Right cardiac atrium (tissue), 5 donors: ENCODE data around the gene CCDC194. TPM values are rescaled to one million over a fixed set of nuclear protein-coding genes. Genes with fewer than 3 reads are reported as not detected.

Source experiments
- ATAC-seq, 2 donors: fragments of 200-7000 bp; cut with Tn5 transposase; one replicate each; pipeline versions ENCODE4 v1.8.0 to v1.9.1; 2020; ENCODE audit warnings: moderate library complexity in 2 of 2, mild to moderate bottlenecking in 1 of 2
- DNase-seq, 3 donors: peaks; one replicate each; pipeline ENCODE4 v3.0.0-alpha.2; 2020
- H3K27ac ChIP-seq: one replicate; pipeline ENCODE4 v1.5.1; 2013; ENCODE audit warnings: mild to moderate bottlenecking, low read length, control low read depth, moderate library complexity
- H3K27me3 ChIP-seq: one replicate; pipeline ENCODE4 v1.6.1; 2013; ENCODE audit not compliant: control insufficient read depth, insufficient read depth
- H3K4me1 ChIP-seq: one replicate; pipeline ENCODE4 v1.6.1; 2013; ENCODE audit warnings: low read length; ENCODE audit not compliant: control insufficient read depth, insufficient read depth
- H3K4me3 ChIP-seq: one replicate; pipeline ENCODE4 v1.5.1; 2013; ENCODE audit warnings: low read length, control low read depth
- H3K9me3 ChIP-seq: one replicate; pipeline ENCODE4 v1.6.1; 2013; ENCODE audit warnings: low read length; ENCODE audit not compliant: control insufficient read depth
- WGBS: extraction: QIAGEN DNeasy Blood & Tissue Kit; methylation state at CpG from one replicate; pipeline ENCODE4 v1.1.7; 2013; 5-methylcytosine and 5-hydroxymethylcytosine counted together
- intact Hi-C, 4 donors: fragments of 100-400 bp; cut with DNase I; formaldehyde crosslinking; loops; one replicate each; pipeline versions ENCODE4 v1.11.0 to v1.14.0; 2022 to 2023
- polyA plus RNA-seq: library from polyadenylated mRNA; stranded (reverse); fragments of 200-250 nt; gene quantifications from one replicate; pipeline ENCODE4 v1.2.3, GENCODE V29; 2013
- total RNA-seq, 4 donors: library from RNA; stranded (reverse); fragmentation: NEBNext Ultra II Directional; extraction: Animal tissue kit (Norgen Biotek cat#: 25700); gene quantifications; one replicate each; pipeline ENCODE4 v1.2.1, GENCODE V29; 2021
- donor health status: healthy with polysubstance abuse.
- donor health status: DM: no; HTN: yes; CAD: no.
- donor health status: DM: no; HTN: no; CAD: no.
- donor health status: DM: no; HTN: yes; CAD: no; lungs with severe emphysema.
- donor health status: DM: yes; HTN: yes; CAD: no.

CCDC194 gene
- total and polyA plus RNA-seq, 5 donors: 0.43 TPM; not detected in 4

DNA sequence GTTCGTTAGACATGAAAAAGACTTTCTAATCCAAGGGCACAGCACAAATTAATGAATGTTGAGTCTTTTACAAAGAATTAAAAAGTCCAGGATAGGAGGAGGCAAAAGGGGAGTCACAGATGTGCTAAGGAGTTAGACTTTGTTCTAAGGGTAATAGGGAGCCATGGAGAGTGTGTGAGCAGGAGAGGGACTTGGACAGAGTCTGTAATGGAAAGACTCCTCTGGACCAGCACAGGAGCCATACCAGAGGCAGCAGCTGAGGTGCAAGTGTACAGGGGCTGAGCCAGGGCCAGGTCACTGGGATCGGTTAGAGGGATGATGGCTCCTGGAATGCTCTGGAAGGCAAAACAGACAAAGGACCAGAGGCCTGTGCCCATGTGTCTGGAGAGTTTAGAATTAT lies 46.1 kb downstream of the CCDC194 start:
- H3K27me3 ChIP-seq: no peaks in the 10 kb centered on the region
- ATAC-seq: no peak
- H3K9me3 ChIP-seq: no peaks in the 10 kb centered on the region
- DNase-seq: no peak
- H3K4me1 ChIP-seq: no peaks in the 10 kb centered on the region
- H3K27ac ChIP-seq: peak overlapping the region; percentile 49
- intact Hi-C loops: loop anchor here (2.0 to 5.0 kb wide), 4 partner anchors 39 to 509 kb away; partner anchors contain the start of gene RPL18A (in 1 of the 4)
- no peak overlapping the region for H3K4me3 ChIP-seq
- WGBS: 62% methylated on average over 2 of the region's 2 CpGs

DNA sequence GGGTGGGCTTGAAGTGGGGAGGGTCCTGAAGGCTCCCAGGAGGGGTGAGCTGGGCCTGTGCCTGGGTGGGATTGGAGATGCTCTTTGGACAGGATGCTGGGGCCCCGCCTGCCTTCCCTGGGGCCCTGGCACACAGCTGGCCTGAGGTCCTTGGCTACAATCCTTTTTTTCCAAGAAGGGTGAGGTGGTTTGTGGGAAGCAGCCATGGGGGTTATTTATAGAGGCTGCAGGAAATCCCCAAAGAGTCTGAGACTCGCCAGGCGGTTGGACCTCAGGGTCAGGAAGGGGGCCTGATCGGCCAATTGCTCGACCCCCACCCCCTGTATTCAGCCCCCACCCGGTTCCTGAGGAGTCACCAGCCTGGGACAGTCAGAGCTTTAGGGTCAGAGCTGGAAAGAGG lies 46.6 kb downstream of the CCDC194 start:
- peak; percentile 50 to 80 (median 71) for DNase-seq

DNA sequence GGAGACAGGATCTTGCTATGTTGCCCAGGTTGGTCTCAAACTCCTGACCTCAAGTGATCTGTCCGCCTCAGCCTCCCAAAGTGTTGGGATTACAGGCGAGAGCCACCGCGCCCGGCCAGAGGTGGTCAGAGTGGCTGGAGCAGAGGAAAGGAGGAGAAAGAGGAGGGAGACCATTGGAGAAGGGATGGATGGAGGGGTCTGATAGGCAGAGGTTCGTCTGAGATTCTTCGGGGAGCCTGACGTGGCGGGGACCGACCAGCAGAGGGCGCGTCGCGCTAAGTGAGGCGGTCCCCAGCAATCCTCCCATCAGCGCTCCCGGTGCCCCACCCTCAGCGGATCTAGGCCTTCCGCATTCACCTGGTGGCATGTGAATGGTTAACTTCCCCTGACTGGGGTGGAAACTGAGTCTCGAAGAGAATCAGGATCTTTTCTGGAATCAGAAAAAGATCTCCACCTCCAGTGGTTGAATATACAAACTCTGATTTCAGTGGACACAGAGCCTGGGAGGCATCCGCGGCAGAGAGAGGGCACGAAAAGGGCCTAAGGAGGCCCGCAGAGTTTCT lies 47.8 kb downstream of the CCDC194 start:
- H3K27me3 ChIP-seq: no peaks in the 10 kb centered on the region
- H3K9me3 ChIP-seq: no peaks in the 10 kb centered on the region
- H3K27ac ChIP-seq: no peak overlapping the region
- DNase-seq (peak; percentile 78 to 92 (median 92)), ATAC-seq (peak; percentile 73 to 75)
- intact Hi-C loops: loop anchor here (2.0 to 5.0 kb wide), 4 partner anchors 41 to 511 kb away; partner anchors contain the start of gene RPL18A (in 1 of the 4)
- no peaks in the 10 kb centered on the region for H3K4me1 ChIP-seq
- no peak overlapping the region for H3K4me3 ChIP-seq
- WGBS: 14% methylated on average over 24 of the region's 24 CpGs

More for the DNA sequence above, 46.6 kb downstream of the CCDC194 start:
- no peaks in the 10 kb centered on the region for H3K9me3 ChIP-seq
- no peak overlapping the region for H3K4me3 ChIP-seq
- peak; percentile 43 to 74 for ATAC-seq
- peak overlapping the region; percentile 25 for H3K27ac ChIP-seq
- H3K4me1 ChIP-seq: no peaks in the 10 kb centered on the region
- 18% methylated on average over 6 of the region's 6 CpGs for WGBS
- no peaks in the 10 kb centered on the region for H3K27me3 ChIP-seq
- intact Hi-C loops: loop anchor here (2.0 to 5.0 kb wide), 4 partner anchors 39 to 510 kb away; partner anchors contain the start of gene RPL18A (in 1 of the 4)

DNA sequence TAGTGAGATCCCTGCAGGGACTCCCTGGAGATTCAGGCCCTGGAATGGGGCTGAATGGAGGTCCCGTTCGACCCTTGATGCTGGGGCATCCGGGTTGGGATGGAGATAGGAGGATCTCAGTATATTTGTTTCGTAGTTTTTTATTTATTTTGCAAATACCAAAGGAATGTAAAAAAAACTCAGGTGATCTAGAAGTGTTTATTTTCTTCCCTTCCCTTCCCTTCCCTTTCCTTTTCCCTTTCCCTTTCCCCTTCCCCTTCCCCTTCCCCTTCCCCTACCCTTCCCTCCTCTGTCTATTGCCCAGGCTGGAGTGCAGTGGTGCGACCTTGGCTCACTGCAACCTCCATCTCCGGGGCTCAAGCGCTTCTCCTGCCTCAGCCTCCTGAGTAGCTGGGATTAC lies 52.2 kb downstream of the CCDC194 start:
- H3K27ac ChIP-seq: no peak overlapping the region
- H3K27me3 ChIP-seq: no peaks in the 10 kb centered on the region
- ATAC-seq (no peak), DNase-seq (no peak)
- intact Hi-C loops: no loop called here
- no peaks in the 10 kb centered on the region for H3K9me3 ChIP-seq
- no peaks in the 10 kb centered on the region for H3K4me1 ChIP-seq
- WGBS: 82% methylated on average over 7 of the region's 7 CpGs
- H3K4me3 ChIP-seq: no peak overlapping the region

DNA sequence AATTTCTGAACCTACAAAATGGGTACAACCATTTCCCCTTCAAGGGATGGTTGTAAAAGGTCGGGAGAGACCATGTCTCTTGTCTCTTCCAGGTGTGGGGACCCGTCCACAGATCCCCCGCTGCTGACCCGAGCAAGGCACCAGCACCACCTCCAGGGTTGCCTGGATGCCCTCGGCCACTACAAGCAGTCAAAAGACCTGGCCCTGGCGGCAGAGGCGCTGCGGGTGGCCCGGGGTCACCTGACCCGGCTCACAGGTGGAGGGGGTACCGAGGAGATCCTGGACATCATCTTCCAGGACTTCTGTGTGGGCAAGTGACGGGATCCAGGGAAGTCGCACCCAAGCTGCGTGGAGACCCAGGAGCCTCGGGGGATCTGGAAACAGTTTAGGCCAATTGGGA lies 52.6 kb downstream of the CCDC194 start:
- ATAC-seq: no peak
- WGBS: 92% methylated on average over 15 of the region's 15 CpGs

GRCh38 chr19:17340871-17341357 lies 53.1 kb downstream of the CCDC194 start:
- WGBS: 72% methylated on average over 17 of the region's 17 CpGs
- no peak for DNase-seq
- Histone ChIP-seq H3K4me1 (no peaks in the 10 kb centered on the region), H3K27ac (no peak overlapping the region), H3K9me3 (no peaks in the 10 kb centered on the region), H3K27me3 (no peaks in the 10 kb centered on the region), H3K4me3 (no peak overlapping the region)
- no peak for ATAC-seq
- intact Hi-C loops: no loop called here

More for the DNA sequence above, 52.6 kb downstream of the CCDC194 start:
- no peak overlapping the region for H3K27ac ChIP-seq
- no peaks in the 10 kb centered on the region for H3K9me3 ChIP-seq
- no peak overlapping the region for H3K4me3 ChIP-seq
- DNase-seq: no peak
- intact Hi-C loops: no loop called here
- no peaks in the 10 kb centered on the region for H3K4me1 ChIP-seq
- no peaks in the 10 kb centered on the region for H3K27me3 ChIP-seq

Other genes starting within 250 kb of the CCDC194 start
- gene USE1, start 178.8 kb downstream of the CCDC194 start, total RNA-seq: 10 to 100 TPM; 19.6 to 29.1 (median 27.7) TPM
- gene USE1, start 178.8 kb downstream of the CCDC194 start, polyA plus RNA-seq: 49.7 TPM
- 10 to 100 TPM; 16.5 to 27.8 (median 22.6) TPM for gene OCEL1, start 168.0 kb downstream of the CCDC194 start, total RNA-seq
- 37.5 TPM for gene OCEL1, start 168.0 kb downstream of the CCDC194 start, polyA plus RNA-seq
- gene NR2F6, start 148.3 kb downstream of the CCDC194 start, total RNA-seq: 10 to 100 TPM; 38.6 to 57.5 (median 45.7) TPM
- gene NR2F6, start 148.3 kb downstream of the CCDC194 start, polyA plus RNA-seq: 28.6 TPM
- 1 to 10 TPM; 2.7 to 5.6 (median 3.5) TPM for gene USHBP1, start 129.5 kb downstream of the CCDC194 start, total RNA-seq
- gene USHBP1, start 129.5 kb downstream of the CCDC194 start, polyA plus RNA-seq: 10.1 TPM
- 10 to 100 TPM; 70.0 to 80.6 (median 75.4) TPM for gene BABAM1, start 126.8 kb downstream of the CCDC194 start, total RNA-seq
- 80.7 TPM for gene BABAM1, start 126.8 kb downstream of the CCDC194 start, polyA plus RNA-seq
- under 1 TPM; 0.11 to 0.53 (median 0.21) TPM for gene ANKLE1, start 112.3 kb downstream of the CCDC194 start, total RNA-seq
- gene ANKLE1, start 112.3 kb downstream of the CCDC194 start, polyA plus RNA-seq: 0.18 TPM
- gene ABHD8, start 90.8 kb downstream of the CCDC194 start, total RNA-seq: 10 to 100 TPM; 12.7 to 17.0 (median 14.3) TPM
- gene ABHD8, start 90.8 kb downstream of the CCDC194 start, polyA plus RNA-seq: 15.8 TPM
- gene MRPL34, start 88.3 kb downstream of the CCDC194 start, total RNA-seq: 100 to 1,000 TPM; 131 to 180 (median 164) TPM
- 321 TPM for gene MRPL34, start 88.3 kb downstream of the CCDC194 start, polyA plus RNA-seq
- gene DDA1, start 84.6 kb downstream of the CCDC194 start, total RNA-seq: 10 to 100 TPM; 29.7 to 33.6 (median 30.8) TPM
- gene DDA1, start 84.6 kb downstream of the CCDC194 start, polyA plus RNA-seq: 92.5 TPM
- 10 to 100 TPM in 1 of 4 donors, 1 to 10 TPM in 3; 7.1 to 10.9 (median 8.7) TPM for gene ANO8, start 59.3 kb downstream of the CCDC194 start, total RNA-seq
- gene ANO8, start 59.3 kb downstream of the CCDC194 start, polyA plus RNA-seq: 7.8 TPM
- 10 to 100 TPM in 2 of 4 donors, 1 to 10 TPM in 2; 7.9 to 11.3 (median 10.3) TPM for gene GTPBP3, start 56.6 kb downstream of the CCDC194 start, total RNA-seq
- 8.4 TPM for gene GTPBP3, start 56.6 kb downstream of the CCDC194 start, polyA plus RNA-seq
- 100 to 1,000 TPM; 105 to 113 (median 108) TPM for gene PLVAP, start 16.9 kb downstream of the CCDC194 start, total RNA-seq
- 81.7 TPM for gene PLVAP, start 16.9 kb downstream of the CCDC194 start, polyA plus RNA-seq
- gene BST2, start 11.4 kb upstream of the CCDC194 start, total RNA-seq: 10 to 100 TPM; 32.3 to 56.3 (median 39.6) TPM
- 45.1 TPM for gene BST2, start 11.4 kb upstream of the CCDC194 start, polyA plus RNA-seq
- 10 to 100 TPM; 20.6 to 27.2 (median 23.4) TPM for gene MVB12A, start 25.9 kb upstream of the CCDC194 start, total RNA-seq
- 30.5 TPM for gene MVB12A, start 25.9 kb upstream of the CCDC194 start, polyA plus RNA-seq
- under 1 TPM in 3 of 4 donors, not detected in 1; 0.22 to 0.42 (median 0.34) TPM for gene TMEM221, start 54.5 kb upstream of the CCDC194 start, total RNA-seq
- gene TMEM221, start 54.5 kb upstream of the CCDC194 start, polyA plus RNA-seq: 0.43 TPM
- gene NXNL1, start 66.7 kb upstream of the CCDC194 start, total RNA-seq: under 1 TPM in 2 of 4 donors, not detected in 2; 0.29 to 0.45 TPM
- gene NXNL1, start 66.7 kb upstream of the CCDC194 start, polyA plus RNA-seq: 0.63 TPM
- 10 to 100 TPM; 28.2 to 63.6 (median 42.9) TPM for gene SLC27A1, start 76.3 kb upstream of the CCDC194 start, total RNA-seq
- gene SLC27A1, start 76.3 kb upstream of the CCDC194 start, polyA plus RNA-seq: 36.8 TPM
- 10 to 100 TPM; 28.1 to 32.3 (median 30.1) TPM for gene PGLS, start 117.5 kb upstream of the CCDC194 start, total RNA-seq
- gene PGLS, start 117.5 kb upstream of the CCDC194 start, polyA plus RNA-seq: 33.4 TPM
- gene COLGALT1, start 161.5 kb upstream of the CCDC194 start, total RNA-seq: 10 to 100 TPM; 25.1 to 36.3 (median 35.1) TPM
- 19.0 TPM for gene COLGALT1, start 161.5 kb upstream of the CCDC194 start, polyA plus RNA-seq